WTC11 (cell line): ENCODE measurements around the gene RBBP4. TPM values are rescaled to one million over a fixed set of nuclear protein-coding genes. Genes with fewer than 3 reads are reported as not detected.

Experiments used
- ATAC-seq: fragments of 200-7000 bp; cut with Tn5 transposase; 2 replicates; pipeline ENCODE4 v1.10.0; 2021; ENCODE audit warnings: mild to moderate bottlenecking, moderate library complexity
- CTCF ChIA-PET: fragments of 300-600 bp; sonication (Branson Sonifier 250); formaldehyde crosslinking; loops from one replicate; lab custom pipeline; 2021; ENCODE audit warnings: antibody characterized with exemption; lab: Charles Lee
- POLR2A ChIA-PET: fragments of 350-600 bp; sonication (Branson Sonifier 250); formaldehyde crosslinking; loops from one replicate; lab custom pipeline; 2021; ENCODE audit warnings: antibody characterized with exemption; lab: Charles Lee
- DNase-seq: peaks from one replicate; pipeline ENCODE4 v3.0.0; 2021; ENCODE audit warnings: low spot score
- H3K27ac Mint-ChIP-seq: 2 replicates; pipeline ENCODE4 v1.8.0; 2021; ENCODE audit warnings: mixed read lengths
- H3K27me3 Mint-ChIP-seq: 2 replicates; pipeline ENCODE4 v1.8.0; 2021; ENCODE audit warnings: low read depth, mild to moderate bottlenecking, moderate library complexity, mixed read lengths
- H3K36me3 Mint-ChIP-seq: 2 replicates; pipeline ENCODE4 v1.8.0; 2021; ENCODE audit warnings: mixed read lengths
- H3K4me1 Mint-ChIP-seq: 2 replicates; pipeline ENCODE4 v1.8.0; 2022; ENCODE audit warnings: mixed read lengths
- H3K4me3 Mint-ChIP-seq: 2 replicates; pipeline ENCODE4 v1.8.0; 2021; ENCODE audit warnings: mild to moderate bottlenecking, moderate library complexity, mixed read lengths
- H3K9me3 Mint-ChIP-seq: 2 replicates; pipeline ENCODE4 v1.8.0; 2021; ENCODE audit warnings: mixed read lengths
- ATF3 ChIP-seq: sonication (generic); formaldehyde crosslinking; conservative IDR thresholded peaks from 2 replicates; pipeline ENCODE4 v1.8.1; 2022; ENCODE audit warnings: mild to moderate bottlenecking, missing genetic modification reagents
- CDX4 ChIP-seq: fragments of 250-450 bp; sonication (Bioruptor Pico); IDR thresholded peaks from 2 replicates; pipeline ENCODE4 v1.9.0; 2021; ENCODE audit warnings: moderate library complexity, mild to moderate bottlenecking, inconsistent platforms, borderline replicate concordance
- ESRRA ChIP-seq: sonication (generic); formaldehyde crosslinking; IDR thresholded peaks from 2 replicates; pipeline ENCODE4 v1.8.1; 2022; ENCODE audit warnings: mild to moderate bottlenecking, missing genetic modification reagents, borderline replicate concordance
- FOXJ3 ChIP-seq: sonication (generic); formaldehyde crosslinking; IDR thresholded peaks from 2 replicates; pipeline ENCODE4 v1.9.0; 2021; ENCODE audit warnings: missing genetic modification reagents, mild to moderate bottlenecking, borderline replicate concordance
- FOXK1 ChIP-seq: sonication (generic); formaldehyde crosslinking; IDR thresholded peaks from 2 replicates; pipeline ENCODE4 v1.8.0; 2022; ENCODE audit warnings: mild to moderate bottlenecking, moderate library complexity, missing genetic modification reagents
- GTF2I ChIP-seq: fragments of 250-450 bp; sonication (Bioruptor Pico); conservative IDR thresholded peaks from 2 replicates; pipeline ENCODE4 v1.4.0; 2021; ENCODE audit warnings: mild to moderate bottlenecking
- IRF2 ChIP-seq: sonication (generic); formaldehyde crosslinking; IDR thresholded peaks from 2 replicates; pipeline ENCODE4 v1.8.0; 2022; ENCODE audit warnings: low read depth, missing genetic modification reagents, borderline replicate concordance
- JUN ChIP-seq: sonication (generic); formaldehyde crosslinking; IDR thresholded peaks from 2 replicates; pipeline ENCODE4 v1.8.0; 2023; ENCODE audit warnings: mild to moderate bottlenecking, missing genetic modification reagents
- MLX ChIP-seq: sonication (generic); formaldehyde crosslinking; IDR thresholded peaks from 2 replicates; pipeline ENCODE4 v1.8.1; 2023; ENCODE audit warnings: mild to moderate bottlenecking, missing genetic modification reagents, moderate library complexity
- MYBL2 ChIP-seq: sonication (generic); formaldehyde crosslinking; IDR thresholded peaks from 2 replicates; pipeline ENCODE4 v1.8.1; 2023; ENCODE audit warnings: mild to moderate bottlenecking, moderate library complexity, missing genetic modification reagents
- NFATC4 ChIP-seq: fragments of 250-450 bp; sonication (Bioruptor Pico); IDR thresholded peaks from 2 replicates; pipeline ENCODE4 v1.9.0; 2021; ENCODE audit warnings: mild to moderate bottlenecking
- NR3C1 ChIP-seq: sonication (generic); formaldehyde crosslinking; conservative IDR thresholded peaks from 2 replicates; pipeline ENCODE4 v1.8.1; 2023; ENCODE audit warnings: low read depth, mild to moderate bottlenecking, missing genetic modification reagents
- OVOL2 ChIP-seq: fragments of 250-450 bp; sonication (Bioruptor Pico); IDR thresholded peaks from 2 replicates; pipeline ENCODE4 v1.9.0; 2021; ENCODE audit warnings: mild to moderate bottlenecking, borderline replicate concordance
- PRRX2 ChIP-seq: fragments of 250-450 bp; sonication (Bioruptor Pico); IDR thresholded peaks from 2 replicates; pipeline ENCODE4 v1.8.0; 2021; ENCODE audit warnings: mild to moderate bottlenecking
- SMAD4 ChIP-seq: sonication (generic); formaldehyde crosslinking; IDR thresholded peaks from 2 replicates; pipeline ENCODE4 v1.8.0; 2022; ENCODE audit warnings: mild to moderate bottlenecking, missing genetic modification reagents
- TCF7 ChIP-seq: sonication (generic); formaldehyde crosslinking; IDR thresholded peaks from 2 replicates; pipeline ENCODE4 v1.8.0; 2022; ENCODE audit warnings: mild to moderate bottlenecking, low read depth, missing genetic modification reagents, moderate library complexity
- TP53 ChIP-seq: sonication (generic); formaldehyde crosslinking; IDR thresholded peaks from 2 replicates; pipeline ENCODE4 v1.8.1; 2023; ENCODE audit warnings: mild to moderate bottlenecking, missing genetic modification reagents
- USF1 ChIP-seq: sonication (generic); formaldehyde crosslinking; IDR thresholded peaks from 2 replicates; pipeline ENCODE4 v1.8.0; 2022; ENCODE audit warnings: mild to moderate bottlenecking, missing genetic modification reagents
- ZBTB21 ChIP-seq: sonication (generic); formaldehyde crosslinking; IDR thresholded peaks from 2 replicates; pipeline ENCODE4 v1.8.1; 2023; ENCODE audit warnings: mild to moderate bottlenecking, missing genetic modification reagents, borderline replicate concordance
- ZNF219 ChIP-seq: sonication (generic); formaldehyde crosslinking; IDR thresholded peaks from 2 replicates; pipeline ENCODE4 v1.8.0; 2023; ENCODE audit warnings: missing genetic modification reagents, mild to moderate bottlenecking, borderline replicate concordance
- ZNF416 ChIP-seq: fragments of 250-450 bp; sonication (Bioruptor Pico); IDR thresholded peaks from 2 replicates; pipeline ENCODE4 v1.9.0; 2021; ENCODE audit warnings: mild to moderate bottlenecking, inconsistent platforms
- total RNA-seq: library from RNA; stranded (reverse); gene quantifications from 3 replicates; pipeline ENCODE4 v1.2.3, GENCODE V29; 2021
- TF ChIP-seq, protein P1 (sequence below): sonication (generic); formaldehyde crosslinking; conservative IDR thresholded peaks from 2 replicates; pipeline ENCODE4 v1.8.1; 2023; ENCODE audit warnings: mild to moderate bottlenecking, low read depth, missing genetic modification reagents, moderate library complexity
- TF ChIP-seq, protein P2 (sequence below): sonication (generic); formaldehyde crosslinking; IDR thresholded peaks from 2 replicates; pipeline ENCODE4 v1.8.0; 2022; ENCODE audit warnings: mild to moderate bottlenecking, missing genetic modification reagents
- TF ChIP-seq, protein P3 (sequence below): fragments of 250-450 bp; sonication (Bioruptor Pico); IDR thresholded peaks from 2 replicates; pipeline ENCODE4 v1.9.0; 2021; ENCODE audit warnings: mild to moderate bottlenecking

RBBP4 gene
- total RNA-seq, 1 experiment from 2014 or later, result 331 TPM

DNA sequence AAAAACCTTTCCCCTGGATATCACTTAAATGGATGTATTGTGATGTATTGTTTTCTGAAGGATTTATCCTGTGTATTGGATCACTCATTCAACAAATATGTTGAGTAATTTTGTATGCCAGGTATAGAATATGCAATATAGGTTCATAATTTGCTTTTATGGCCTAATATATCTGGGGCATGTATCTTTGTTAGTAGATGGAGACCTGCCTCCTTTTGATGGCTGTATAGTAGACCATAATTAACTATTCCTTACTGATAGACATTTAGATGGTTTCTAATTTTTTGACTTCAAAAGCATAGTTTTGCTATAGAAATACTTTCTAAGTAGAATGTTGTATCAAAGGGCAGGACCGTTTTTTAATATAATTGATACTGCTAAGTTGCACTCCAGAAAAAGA lies 8.6 kb downstream of the RBBP4 start (continued):
- TF ChIP-seq, protein P1, sequence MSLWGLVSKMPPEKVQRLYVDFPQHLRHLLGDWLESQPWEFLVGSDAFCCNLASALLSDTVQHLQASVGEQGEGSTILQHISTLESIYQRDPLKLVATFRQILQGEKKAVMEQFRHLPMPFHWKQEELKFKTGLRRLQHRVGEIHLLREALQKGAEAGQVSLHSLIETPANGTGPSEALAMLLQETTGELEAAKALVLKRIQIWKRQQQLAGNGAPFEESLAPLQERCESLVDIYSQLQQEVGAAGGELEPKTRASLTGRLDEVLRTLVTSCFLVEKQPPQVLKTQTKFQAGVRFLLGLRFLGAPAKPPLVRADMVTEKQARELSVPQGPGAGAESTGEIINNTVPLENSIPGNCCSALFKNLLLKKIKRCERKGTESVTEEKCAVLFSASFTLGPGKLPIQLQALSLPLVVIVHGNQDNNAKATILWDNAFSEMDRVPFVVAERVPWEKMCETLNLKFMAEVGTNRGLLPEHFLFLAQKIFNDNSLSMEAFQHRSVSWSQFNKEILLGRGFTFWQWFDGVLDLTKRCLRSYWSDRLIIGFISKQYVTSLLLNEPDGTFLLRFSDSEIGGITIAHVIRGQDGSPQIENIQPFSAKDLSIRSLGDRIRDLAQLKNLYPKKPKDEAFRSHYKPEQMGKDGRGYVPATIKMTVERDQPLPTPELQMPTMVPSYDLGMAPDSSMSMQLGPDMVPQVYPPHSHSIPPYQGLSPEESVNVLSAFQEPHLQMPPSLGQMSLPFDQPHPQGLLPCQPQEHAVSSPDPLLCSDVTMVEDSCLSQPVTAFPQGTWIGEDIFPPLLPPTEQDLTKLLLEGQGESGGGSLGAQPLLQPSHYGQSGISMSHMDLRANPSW (CRISPR knock-in tag), result no peak
- TF ChIP-seq CDX4 (CRISPR knock-in tag) (no peak), PRRX2 (CRISPR knock-in tag) (no peak), ZBTB21 (CRISPR knock-in tag) (no peak), GTF2I (CRISPR knock-in tag) (no peak), SMAD4 (CRISPR knock-in tag) (no peak), MYBL2 (no peak)
- TF ChIP-seq, all 79 proteins: peak for 0

- ChIA-PET CTCF (interaction anchor here (1.2 kb wide), 1 partner anchor 146 kb away, joined by 3 read pairs; no protein-coding TSS in a partner anchor), POLR2A (interaction anchor here (0.8 kb wide), 1 partner anchor 145 kb away, joined by 5 read pairs; no protein-coding TSS in a partner anchor)
- Mint-ChIP-seq H3K9me3 (no peaks in the 10 kb centered on the region), H3K4me3 (no peak overlapping the region), H3K4me1 (no peaks in the 10 kb centered on the region), H3K27me3 (no peaks in the 10 kb centered on the region), H3K36me3 (peaks cover 79% of the 10 kb centered on the region), H3K27ac (no peak overlapping the region)
- DNase-seq (no peak), ATAC-seq (no peak)
- TF ChIP-seq ESRRA (CRISPR knock-in tag) (no peak), PRRX2 (CRISPR knock-in tag) (no peak), USF1 (CRISPR knock-in tag) (no peak), ZNF219 (CRISPR knock-in tag) (no peak), TP53 (CRISPR knock-in tag) (no peak), MLX (CRISPR knock-in tag) (no peak), IRF2 (CRISPR knock-in tag) (no peak), NFATC4 (CRISPR knock-in tag) (no peak), FOXK1 (CRISPR knock-in tag) (no peak), JUN (no peak), FOXJ3 (no peak), ATF3 (CRISPR knock-in tag) (no peak), NR3C1 (CRISPR knock-in tag) (no peak), ZNF416 (CRISPR knock-in tag) (no peak), OVOL2 (CRISPR knock-in tag) (no peak), TCF7 (no peak)
- TF ChIP-seq, protein P2, sequence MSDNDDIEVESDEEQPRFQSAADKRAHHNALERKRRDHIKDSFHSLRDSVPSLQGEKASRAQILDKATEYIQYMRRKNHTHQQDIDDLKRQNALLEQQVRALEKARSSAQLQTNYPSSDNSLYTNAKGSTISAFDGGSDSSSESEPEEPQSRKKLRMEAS (CRISPR knock-in tag), result no peak
- TF ChIP-seq, protein P3, sequence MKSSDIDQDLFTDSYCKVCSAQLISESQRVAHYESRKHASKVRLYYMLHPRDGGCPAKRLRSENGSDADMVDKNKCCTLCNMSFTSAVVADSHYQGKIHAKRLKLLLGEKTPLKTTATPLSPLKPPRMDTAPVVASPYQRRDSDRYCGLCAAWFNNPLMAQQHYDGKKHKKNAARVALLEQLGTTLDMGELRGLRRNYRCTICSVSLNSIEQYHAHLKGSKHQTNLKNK (CRISPR knock-in tag), result no peak
These were observed 14.9 kb downstream of the RBBP4 start for GRCh38 chr1:32665915-32666314.
